ENCODE measurements around the gene DNASE1L3. TPM values are rescaled to one million over a fixed set of nuclear protein-coding genes. Genes with fewer than 3 reads are reported as not detected.

DNASE1L3 gene
- polyA plus RNA-seq, 1 donor from 2014 or later: not detected

GRCh38 chr3:58184309-58184981 lies 26.3 kb downstream of the DNASE1L3 start:
- no peak overlapping the region for H3K4me2 ChIP-seq (ENCODE audit: low read length)
- no peaks in the 10 kb centered on the region for H3K9me2 ChIP-seq (ENCODE audit: insufficient read depth, low read length)
- no peaks in the 10 kb centered on the region for H3K27me3 ChIP-seq (ENCODE audit: insufficient read depth, low read depth, low read length)
- TF ChIP-seq REST (IDR thresholded peaks at IDR 0.05; ENCODE audit: borderline replicate concordance) (no peak), EP300 (conservative IDR thresholded peaks at IDR 0.05; ENCODE audit: poor library complexity, severe bottlenecking) (no peak), RAD21 (conservative IDR thresholded peaks at IDR 0.05) (no peak), MXI1 (conservative IDR thresholded peaks at IDR 0.05; ENCODE audit: poor library complexity, severe bottlenecking) (no peak), TAF1 (IDR thresholded peaks at IDR 0.05; ENCODE audit: low read depth) (no peak), SMC3 (conservative IDR thresholded peaks at IDR 0.05; ENCODE audit: poor library complexity) (no peak)
- H3K79me2 ChIP-seq (replicated peaks; ENCODE audit: insufficient read depth, low read length): no peaks in the 10 kb centered on the region
- no peaks in the 10 kb centered on the region for H4K20me1 ChIP-seq (ENCODE audit: insufficient read depth)
- no peaks in the 10 kb centered on the region for H3K9me3 ChIP-seq (ENCODE audit: low read length)
- no peak overlapping the region for H3K9ac ChIP-seq (ENCODE audit: low read length)
- H3F3A ChIP-seq (ENCODE audit: insufficient read depth, low read length, poor library complexity, severe bottlenecking): no peaks in the 10 kb centered on the region
- no peak overlapping the region for H2AFZ ChIP-seq (ENCODE audit: low read depth, low read length)
- H3K36me3 ChIP-seq (ENCODE audit: insufficient read depth, low read length): no peaks in the 10 kb centered on the region
- H3K4me3 ChIP-seq (ENCODE audit: low read length): no peak overlapping the region
- H3K27ac ChIP-seq (ENCODE audit: low read length): no peak overlapping the region

DNA sequence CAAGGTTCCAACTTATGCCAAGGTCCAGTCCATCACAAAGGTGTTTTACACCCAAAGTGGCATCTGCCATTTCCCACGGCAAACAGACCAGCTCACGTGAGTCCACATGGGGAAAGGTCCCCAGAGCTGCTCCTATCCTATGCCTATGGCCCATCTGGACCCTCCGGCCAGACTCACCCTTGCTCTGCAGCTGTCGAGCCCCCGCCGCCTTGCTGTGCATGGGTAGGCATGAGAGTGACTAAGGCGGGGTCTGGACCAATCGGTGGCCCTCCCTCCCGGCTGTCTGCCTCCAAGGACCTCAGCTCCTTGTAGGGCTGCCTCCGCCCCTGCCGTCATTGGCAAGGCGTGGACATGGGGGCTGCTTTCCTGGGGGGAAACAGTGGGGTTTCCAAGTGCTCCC lies 26.9 kb downstream of the DNASE1L3 start:
- no peaks in the 10 kb centered on the region for H3K9me2 ChIP-seq (ENCODE audit: insufficient read depth, low read length)
- no peak overlapping the region for H3K4me2 ChIP-seq (ENCODE audit: low read length)
- no peaks in the 10 kb centered on the region for H4K20me1 ChIP-seq (ENCODE audit: insufficient read depth)
- H3K27me3 ChIP-seq (ENCODE audit: insufficient read depth, low read depth, low read length): no peaks in the 10 kb centered on the region
- no peaks in the 10 kb centered on the region for H3F3A ChIP-seq (ENCODE audit: insufficient read depth, low read length, poor library complexity, severe bottlenecking)
- TF ChIP-seq MXI1 (conservative IDR thresholded peaks at IDR 0.05; ENCODE audit: poor library complexity, severe bottlenecking) (no peak), POLR2AphosphoS5 (IDR thresholded peaks at IDR 0.05) (no peak), REST (IDR thresholded peaks at IDR 0.05; ENCODE audit: borderline replicate concordance) (no peak), RAD21 (conservative IDR thresholded peaks at IDR 0.05) (no peak), EZH2 (IDR thresholded peaks at IDR 0.05; ENCODE audit: borderline replicate concordance, insufficient read depth, low read length, poor library complexity, severe bottlenecking) (no peak), EP300 (conservative IDR thresholded peaks at IDR 0.05; ENCODE audit: poor library complexity, severe bottlenecking) (no peak), SMC3 (conservative IDR thresholded peaks at IDR 0.05; ENCODE audit: poor library complexity) (no peak), TAF1 (IDR thresholded peaks at IDR 0.05; ENCODE audit: low read depth) (no peak)
- TF ChIP-seq, protein P1, sequence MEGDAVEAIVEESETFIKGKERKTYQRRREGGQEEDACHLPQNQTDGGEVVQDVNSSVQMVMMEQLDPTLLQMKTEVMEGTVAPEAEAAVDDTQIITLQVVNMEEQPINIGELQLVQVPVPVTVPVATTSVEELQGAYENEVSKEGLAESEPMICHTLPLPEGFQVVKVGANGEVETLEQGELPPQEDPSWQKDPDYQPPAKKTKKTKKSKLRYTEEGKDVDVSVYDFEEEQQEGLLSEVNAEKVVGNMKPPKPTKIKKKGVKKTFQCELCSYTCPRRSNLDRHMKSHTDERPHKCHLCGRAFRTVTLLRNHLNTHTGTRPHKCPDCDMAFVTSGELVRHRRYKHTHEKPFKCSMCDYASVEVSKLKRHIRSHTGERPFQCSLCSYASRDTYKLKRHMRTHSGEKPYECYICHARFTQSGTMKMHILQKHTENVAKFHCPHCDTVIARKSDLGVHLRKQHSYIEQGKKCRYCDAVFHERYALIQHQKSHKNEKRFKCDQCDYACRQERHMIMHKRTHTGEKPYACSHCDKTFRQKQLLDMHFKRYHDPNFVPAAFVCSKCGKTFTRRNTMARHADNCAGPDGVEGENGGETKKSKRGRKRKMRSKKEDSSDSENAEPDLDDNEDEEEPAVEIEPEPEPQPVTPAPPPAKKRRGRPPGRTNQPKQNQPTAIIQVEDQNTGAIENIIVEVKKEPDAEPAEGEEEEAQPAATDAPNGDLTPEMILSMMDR (IDR thresholded peaks at IDR 0.05; ENCODE audit: poor library complexity, severe bottlenecking): no peak
- no peak overlapping the region for H2AFZ ChIP-seq (ENCODE audit: low read depth, low read length)
- H3K9ac ChIP-seq (ENCODE audit: low read length): no peak overlapping the region
- H3K79me2 ChIP-seq (replicated peaks; ENCODE audit: insufficient read depth, low read length): no peaks in the 10 kb centered on the region
- no peaks in the 10 kb centered on the region for H3K36me3 ChIP-seq (ENCODE audit: insufficient read depth, low read length)
- no peak overlapping the region for H3K27ac ChIP-seq (ENCODE audit: low read length)
- no peaks in the 10 kb centered on the region for H3K9me3 ChIP-seq (ENCODE audit: low read length)
- no peak overlapping the region for H3K4me3 ChIP-seq (ENCODE audit: low read length)

Measured in neural cell (in vitro differentiated cells).